GM12878 (cell line): ENCODE data around the gene SMIM1. TPM values are rescaled to one million over a fixed set of nuclear protein-coding genes. Genes with fewer than 3 reads are reported as not detected.

Experiments
- ATAC-seq: fragments of 200-7000 bp; cut with Tn5 transposase; 3 replicates; pipeline ENCODE4 v1.9.1; 2020; ENCODE audit warnings: mild to moderate bottlenecking, moderate library complexity
- BruUV-seq: library from RNA; stranded (reverse); fragments of 400-500 nt; replicated peaks from 2 replicates; lab custom pipeline; 2021; lab: Mats Ljungman, UMichigan
- CTCF ChIA-PET: fragments of 300-600 bp; sonication (Branson Sonifier 250); formaldehyde crosslinking; extraction: SDS; loops from one replicate; lab custom pipeline; 2021; ENCODE audit warnings: inconsistent platforms; lab: Yijun Ruan, JAX
- POLR2A ChIA-PET: fragments of 350-600 bp; formaldehyde crosslinking; extraction: SDS; loops from one replicate; lab custom pipeline; 2021; ENCODE audit warnings: inconsistent platforms; lab: Charles Lee
- RAD21 ChIA-PET: fragments of 300-600 bp; sonication (Branson Sonifier 250); formaldehyde crosslinking; loops from one replicate; lab custom pipeline; 2023; ENCODE audit warnings: antibody characterized with exemption; ENCODE audit not compliant: unreplicated experiment; lab: Charles Lee
- SMC1A ChIA-PET: fragments of 300-600 bp; sonication (Branson Sonifier 250); formaldehyde crosslinking; loops from one replicate; lab custom pipeline; 2023; ENCODE audit not compliant: unreplicated experiment, uncharacterized antibody; lab: Charles Lee
- DNase-seq: peaks from one replicate; pipeline ENCODE4 v3.0.0-alpha.2; 2011; ENCODE audit warnings: low read depth, low spot score
- FAIRE-seq: peaks from 3 replicates; lab custom pipeline; 2011; peaks lifted over from hg19 to GRCh38; lab: Jason Lieb, UNC
- H2AFZ ChIP-seq: 2 replicates; pipeline ENCODE4 v1.6.0; 2011; ENCODE audit warnings: low read depth, low read length, control low read depth; ENCODE audit not compliant: control insufficient read depth
- H3K27ac ChIP-seq: 2 replicates; pipeline ENCODE4 v1.5.1; 2011; ENCODE audit warnings: control low read depth; ENCODE audit not compliant: control insufficient read depth, insufficient read depth
- H3K27me3 ChIP-seq, 2 experiments: replicated peaks in 1 of 2; 2 replicates each; pipeline versions ENCODE4 v1.6.0 to v1.6.1; 2011; ENCODE audit warnings: low read length in 1 of 2; ENCODE audit not compliant: control insufficient read depth in 2 of 2, insufficient read depth in 2 of 2
- H3K36me3 ChIP-seq, 2 experiments: 2 replicates each; pipeline ENCODE4 v1.5.1; 2011; ENCODE audit warnings: low read length in 1 of 2; ENCODE audit not compliant: control insufficient read depth in 2 of 2, insufficient read depth in 2 of 2
- H3K4me1 ChIP-seq: 2 replicates; pipeline ENCODE4 v1.6.1; 2011; ENCODE audit warnings: mild to moderate bottlenecking, low read length, moderate library complexity, mixed read lengths; ENCODE audit not compliant: control insufficient read depth, insufficient read depth
- H3K4me2 ChIP-seq: 2 replicates; pipeline ENCODE4 v1.6.0; 2011; ENCODE audit warnings: control low read depth; ENCODE audit not compliant: control insufficient read depth, insufficient read depth
- H3K4me3 ChIP-seq: fragments of 200-600 bp; sonication (generic); 2 replicates; pipeline ENCODE4 v1.5.1; 2016
- H3K79me2 ChIP-seq: 2 replicates; pipeline ENCODE4 v1.6.0; 2011; ENCODE audit warnings: low read length; ENCODE audit not compliant: control insufficient read depth, insufficient read depth
- H3K9ac ChIP-seq: 2 replicates; pipeline ENCODE4 v1.8.0; 2011; ENCODE audit warnings: low read length, control low read depth, mixed read lengths; ENCODE audit not compliant: control insufficient read depth, insufficient read depth
- H3K9me3 ChIP-seq: replicated peaks from 3 replicates; pipeline ENCODE4 v1.5.1; 2011; ENCODE audit warnings: mild to moderate bottlenecking, low read length; ENCODE audit not compliant: control insufficient read depth, insufficient read depth
- H4K20me1 ChIP-seq: 2 replicates; pipeline ENCODE4 v1.6.0; 2011; ENCODE audit not compliant: control insufficient read depth, insufficient read depth
- CUX1 ChIP-seq: IDR thresholded peaks from 2 replicates; pipeline ENCODE4 v1.6.1; 2012; ENCODE audit warnings: improper control_type of control experiment, low read depth, low read length; ENCODE audit not compliant: insufficient replicate concordance
- MYC ChIP-seq: IDR thresholded peaks from 2 replicates; pipeline ENCODE4 v1.6.1; 2011; ENCODE audit warnings: mild to moderate bottlenecking, low read length, moderate library complexity, inconsistent platforms; ENCODE audit not compliant: insufficient read depth, insufficient replicate concordance, insufficient read length, severe bottlenecking
- WGBS: methylation state at CpG from one replicate; pipeline ENCODE4 v1.1.6; 2016; ENCODE audit warnings: low lambda C conversion rate; ENCODE audit not compliant: insufficient replicate concordance, insufficient coverage; ENCODE audit errors: missing lambda C conversion rate; 5-methylcytosine and 5-hydroxymethylcytosine counted together
- in situ Hi-C: fragments of 300-500 bp; cut with MboI; formaldehyde crosslinking; loops from 9 replicates; pipeline ENCODE4 v1.14.3; 2018; ENCODE audit warnings: mixed read lengths
- intact Hi-C: fragments of 100-400 bp; cut with micrococcal nuclease; formaldehyde crosslinking; loops from one replicate; pipeline ENCODE4 v1.14.2; 2022; ENCODE audit not compliant: unreplicated experiment
- polyA plus RNA-seq, 11 experiments: library from polyadenylated mRNA; depleted of rRNA in 4 of 11; unstranded in 6 of 11; stranded (reverse) in 5 of 11; fragments of >200 nt; fragmentation: Nextera tagmentation in 4 of 11; fragmentation: Illumina TruSeq in 1 of 11; extraction: Ambion mirVana in 4 of 11; extraction: Trizol in 1 of 11; gene quantifications; 1 replicate in 1 of 11; 2 replicates in 10 of 11; pipeline versions ENCODE4 v1.2.1 to v1.2.3, GENCODE V29; 2011 to 2016; ENCODE audit warnings: inconsistent platforms in 2 of 11, missing spikeins in 2 of 11, low read depth in 1 of 11
- total RNA-seq, 4 experiments: library from RNA; depleted of rRNA in 3 of 4; stranded (reverse); fragments of >200 nt in 3 of 4; fragmentation: Illumina TruSeq in 1 of 4; extraction: Trizol in 1 of 4; gene quantifications; 2 replicates each; pipeline versions ENCODE4 v1.2.1 to v1.2.3, GENCODE V29; 2013 to 2021

Gene SMIM1
- total and polyA plus RNA-seq, 10 of the 15 experiments (the other 5 are each of a cell fraction or from before 2014, with no cell fraction given) = 0.30 to 0.37 TPM; not detected in 8

GRCh38 chr1:3745590-3746381 is 26.8 kb upstream of the SMIM1 start:
- H2AFZ ChIP-seq = no peak overlapping the region
- no peak overlapping the region for H3K9ac ChIP-seq
- ChIA-PET SMC1A (no interaction called here), CTCF (interaction anchor here (1.0 kb wide), 1 partner anchor 21 kb away, joined by 3 read pairs; no protein-coding TSS in a partner anchor), RAD21 (no interaction called here)
- H3K4me2 ChIP-seq = peak overlapping the region; percentile 87
- in situ Hi-C loops = no loop called here
- no peaks in the 10 kb centered on the region for H3K9me3 ChIP-seq
- H3K4me1 ChIP-seq = peaks cover 11% of the 10 kb centered on the region
- TF ChIP-seq MYC (no peak), CUX1 (no peak)
- TF ChIP-seq, all 136 proteins: peak for 0
- H3K36me3 ChIP-seq = peaks cover 2 to 3% of the 10 kb centered on the region in 2 experiments; a peak in 3 of 4 replicates
- no peak for ATAC-seq
- no peaks in the 10 kb centered on the region for H3K27me3 ChIP-seq
- intact Hi-C loops = no loop called here
- H3K79me2 ChIP-seq = no peaks in the 10 kb centered on the region
- H3K27ac ChIP-seq = no peak overlapping the region
- BruUV-seq = no TSS peak
- DNase-seq = no peak
- no peaks in the 10 kb centered on the region for H4K20me1 ChIP-seq
- FAIRE-seq = no peak
- POLR2A ChIA-PET = no interaction called here
- 90% methylated on average over 25 of the region's 25 CpGs for WGBS
- H3K4me3 ChIP-seq = peak overlapping the region; percentile 70; the same call in 1 of the 2 replicates
